ENCODE measurements around the gene AFF1.

AFF1 gene

GRCh38 chr4:87058356-87059073 lies 123.7 kb downstream of the AFF1 start:
- Histone ChIP-seq H2BK120ac (ENCODE audit: low read depth, low read length) (no peak overlapping the region), H3K14ac (ENCODE audit: low read length) (no peak overlapping the region), H2BK5ac (ENCODE audit: low read length) (no peak overlapping the region), H3K9ac (ENCODE audit: low read depth, low read length, poor library complexity) (no peak overlapping the region), H3K79me1 (ENCODE audit: low read depth, low read length) (peaks cover 4% of the 10 kb centered on the region), H3K4ac (ENCODE audit: low read length) (no peak overlapping the region), H3K27ac (replicated peaks; ENCODE audit: low read length) (peak overlapping the region; percentile 4), H2AK5ac (ENCODE audit: low read depth, low read length) (no peak overlapping the region), H4K8ac (ENCODE audit: low read depth, low read length) (no peak overlapping the region), H4K91ac (ENCODE audit: low read depth, low read length, poor library complexity) (no peak overlapping the region), H3K4me3 (ENCODE audit: low read length in 2 of 2) (no peak overlapping the region), H3K23ac (ENCODE audit: low read depth, low read length, poor library complexity) (no peak overlapping the region), H2BK12ac (ENCODE audit: low read length) (no peak overlapping the region), H3K4me2 (ENCODE audit: insufficient read depth, low read length, poor library complexity, severe bottlenecking) (no peak overlapping the region), H2BK15ac (ENCODE audit: low read length) (no peak overlapping the region), H2AFZ (ENCODE audit: low read length) (no peak overlapping the region), H3K36me3 (replicated peaks in 1 of 2; ENCODE audit: control insufficient read depth in 2 of 2, insufficient read depth in 2 of 2, low read length in 2 of 2) (peaks cover 0 to 14% of the 10 kb centered on the region in 2 donors), H3K18ac (ENCODE audit: low read length) (no peak overlapping the region), H3K27me3 (ENCODE audit: control insufficient read depth in 3 of 3, insufficient read depth in 3 of 3, low read depth in 1 of 3, low read length in 3 of 3) (no peaks in the 10 kb centered on the region), H3K9me3 (replicated peaks in 1 of 2; ENCODE audit: control insufficient read depth in 2 of 2, insufficient read depth in 1 of 2, low read depth in 1 of 2, low read length in 2 of 2) (no peaks in the 10 kb centered on the region), H3K4me1 (ENCODE audit: control insufficient read depth in 2 of 2, insufficient read depth in 1 of 2, low read depth in 1 of 2, low read length in 2 of 2) (peaks cover 0 to 21% of the 10 kb centered on the region in 2 donors)
- no CpG with 5 or more reads among the region's 7 CpGs for WGBS, 2 donors (ENCODE audit: extremely low coverage in 2 of 2, insufficient read length in 2 of 2, insufficient replicate concordance in 1 of 2)
- no peak for DNase-seq (ENCODE audit: low spot score)

- Histone ChIP-seq H2BK120ac (ENCODE audit: low read depth, low read length) (no peak overlapping the region), H3K36me3 (replicated peaks in 1 of 2; ENCODE audit: control insufficient read depth in 2 of 2, insufficient read depth in 2 of 2, low read length in 2 of 2) (peaks cover 0 to 14% of the 10 kb centered on the region in 2 donors), H3K9ac (ENCODE audit: low read depth, low read length, poor library complexity) (no peak overlapping the region), H3K18ac (ENCODE audit: low read length) (no peak overlapping the region), H3K4me2 (ENCODE audit: insufficient read depth, low read length, poor library complexity, severe bottlenecking) (no peak overlapping the region), H3K79me1 (ENCODE audit: low read depth, low read length) (peaks cover 4% of the 10 kb centered on the region), H3K4me3 (ENCODE audit: low read length in 2 of 2) (no peak overlapping the region), H2BK5ac (ENCODE audit: low read length) (no peak overlapping the region), H3K4me1 (ENCODE audit: control insufficient read depth in 2 of 2, insufficient read depth in 1 of 2, low read depth in 1 of 2, low read length in 2 of 2) (peaks cover 0 to 14% of the 10 kb centered on the region in 2 donors), H2BK12ac (ENCODE audit: low read length) (no peak overlapping the region), H3K23ac (ENCODE audit: low read depth, low read length, poor library complexity) (no peak overlapping the region), H4K8ac (ENCODE audit: low read depth, low read length) (no peak overlapping the region), H2AK5ac (ENCODE audit: low read depth, low read length) (no peak overlapping the region), H2BK15ac (ENCODE audit: low read length) (no peak overlapping the region), H3K27ac (replicated peaks; ENCODE audit: low read length) (no peak overlapping the region), H4K91ac (ENCODE audit: low read depth, low read length, poor library complexity) (no peak overlapping the region), H3K4ac (ENCODE audit: low read length) (no peak overlapping the region), H3K27me3 (ENCODE audit: control insufficient read depth in 3 of 3, insufficient read depth in 3 of 3, low read depth in 1 of 3, low read length in 3 of 3) (no peaks in the 10 kb centered on the region), H3K9me3 (replicated peaks in 1 of 2; ENCODE audit: control insufficient read depth in 2 of 2, insufficient read depth in 1 of 2, low read depth in 1 of 2, low read length in 2 of 2) (no peaks in the 10 kb centered on the region), H3K14ac (ENCODE audit: low read length) (no peak overlapping the region), H2AFZ (ENCODE audit: low read length) (no peak overlapping the region)
- WGBS, 2 donors (ENCODE audit: extremely low coverage in 2 of 2, insufficient read length in 2 of 2, insufficient replicate concordance in 1 of 2): no CpG with 5 or more reads among the region's 5 CpGs
- DNase-seq (ENCODE audit: low spot score): no peak
These were observed 126.1 kb downstream of the AFF1 start for GRCh38 chr4:87060957-87061356.

GRCh38 chr4:87065021-87065420 lies 130.2 kb downstream of the AFF1 start:
- no peak overlapping the region for H3K4ac ChIP-seq (ENCODE audit: low read length)
- no peak overlapping the region for H2BK120ac ChIP-seq (ENCODE audit: low read depth, low read length)
- no peaks in the 10 kb centered on the region for H3K27me3 ChIP-seq (ENCODE audit: control insufficient read depth in 3 of 3, insufficient read depth in 3 of 3, low read depth in 1 of 3, low read length in 3 of 3)
- H2BK15ac ChIP-seq (ENCODE audit: low read length): no peak overlapping the region
- no peak overlapping the region for H4K91ac ChIP-seq (ENCODE audit: low read depth, low read length, poor library complexity)
- no peak overlapping the region for H2AFZ ChIP-seq (ENCODE audit: low read length)
- peaks cover 0 to 9% of the 10 kb centered on the region in 2 donors for H3K36me3 ChIP-seq (replicated peaks in 1 of 2; ENCODE audit: control insufficient read depth in 2 of 2, insufficient read depth in 2 of 2, low read length in 2 of 2)
- H3K27ac ChIP-seq (replicated peaks; ENCODE audit: low read length): no peak overlapping the region
- no peak overlapping the region for H3K14ac ChIP-seq (ENCODE audit: low read length)
- no peak overlapping the region for H3K4me3 ChIP-seq (ENCODE audit: low read length in 2 of 2)
- H3K23ac ChIP-seq (ENCODE audit: low read depth, low read length, poor library complexity): no peak overlapping the region
- no peak overlapping the region for H2BK5ac ChIP-seq (ENCODE audit: low read length)
- no peak overlapping the region for H2BK12ac ChIP-seq (ENCODE audit: low read length)
- no CpG with 5 or more reads among the region's 6 CpGs for WGBS, 2 donors (ENCODE audit: extremely low coverage in 2 of 2, insufficient read length in 2 of 2, insufficient replicate concordance in 1 of 2)
- no peak overlapping the region for H4K8ac ChIP-seq (ENCODE audit: low read depth, low read length)
- no peak overlapping the region for H2AK5ac ChIP-seq (ENCODE audit: low read depth, low read length)
- peaks cover 4% of the 10 kb centered on the region for H3K79me1 ChIP-seq (ENCODE audit: low read depth, low read length)
- no peak overlapping the region for H3K4me2 ChIP-seq (ENCODE audit: insufficient read depth, low read length, poor library complexity, severe bottlenecking)
- H3K9ac ChIP-seq (ENCODE audit: low read depth, low read length, poor library complexity): no peak overlapping the region
- peaks cover 5 to 18% of the 10 kb centered on the region in 2 donors for H3K4me1 ChIP-seq (ENCODE audit: control insufficient read depth in 2 of 2, insufficient read depth in 1 of 2, low read depth in 1 of 2, low read length in 2 of 2)
- no peak overlapping the region for H3K18ac ChIP-seq (ENCODE audit: low read length)
- H3K9me3 ChIP-seq (replicated peaks in 1 of 2; ENCODE audit: control insufficient read depth in 2 of 2, insufficient read depth in 1 of 2, low read depth in 1 of 2, low read length in 2 of 2): no peaks in the 10 kb centered on the region
- DNase-seq (ENCODE audit: low spot score): no peak

GRCh38 chr4:87066403-87067123 lies 131.8 kb downstream of the AFF1 start:
- no peak overlapping the region for H3K4me3 ChIP-seq (ENCODE audit: low read length in 2 of 2)
- H3K4me2 ChIP-seq (ENCODE audit: insufficient read depth, low read length, poor library complexity, severe bottlenecking): no peak overlapping the region
- H2BK120ac ChIP-seq (ENCODE audit: low read depth, low read length): no peak overlapping the region
- H3K23ac ChIP-seq (ENCODE audit: low read depth, low read length, poor library complexity): no peak overlapping the region
- H3K18ac ChIP-seq (ENCODE audit: low read length): no peak overlapping the region
- H2BK15ac ChIP-seq (ENCODE audit: low read length): no peak overlapping the region
- DNase-seq (ENCODE audit: low spot score): no peak
- H2AFZ ChIP-seq (ENCODE audit: low read length): no peak overlapping the region
- no peak overlapping the region for H2AK5ac ChIP-seq (ENCODE audit: low read depth, low read length)
- H3K9ac ChIP-seq (ENCODE audit: low read depth, low read length, poor library complexity): no peak overlapping the region
- no peak overlapping the region for H3K27ac ChIP-seq (replicated peaks; ENCODE audit: low read length)
- WGBS, 2 donors (ENCODE audit: extremely low coverage in 2 of 2, insufficient read length in 2 of 2, insufficient replicate concordance in 1 of 2): no CpG with 5 or more reads among the region's 4 CpGs
- peaks cover 5 to 18% of the 10 kb centered on the region in 2 donors for H3K4me1 ChIP-seq (ENCODE audit: control insufficient read depth in 2 of 2, insufficient read depth in 1 of 2, low read depth in 1 of 2, low read length in 2 of 2)
- H3K79me1 ChIP-seq (ENCODE audit: low read depth, low read length): peaks cover 4% of the 10 kb centered on the region
- H3K9me3 ChIP-seq (replicated peaks in 1 of 2; ENCODE audit: control insufficient read depth in 2 of 2, insufficient read depth in 1 of 2, low read depth in 1 of 2, low read length in 2 of 2): no peaks in the 10 kb centered on the region
- H2BK5ac ChIP-seq (ENCODE audit: low read length): no peak overlapping the region
- H3K36me3 ChIP-seq (replicated peaks in 1 of 2; ENCODE audit: control insufficient read depth in 2 of 2, insufficient read depth in 2 of 2, low read length in 2 of 2): peaks cover 0 to under 1% of the 10 kb centered on the region in 2 donors
- H3K14ac ChIP-seq (ENCODE audit: low read length): no peak overlapping the region
- H4K8ac ChIP-seq (ENCODE audit: low read depth, low read length): no peak overlapping the region
- H3K4ac ChIP-seq (ENCODE audit: low read length): no peak overlapping the region
- H2BK12ac ChIP-seq (ENCODE audit: low read length): no peak overlapping the region
- H3K27me3 ChIP-seq (ENCODE audit: control insufficient read depth in 3 of 3, insufficient read depth in 3 of 3, low read depth in 1 of 3, low read length in 3 of 3): no peaks in the 10 kb centered on the region
- H4K91ac ChIP-seq (ENCODE audit: low read depth, low read length, poor library complexity): no peak overlapping the region
